Neutrophil (primary cell): ENCODE data around the gene ACO1.

Experiments
- H3K27ac ChIP-seq: fragments of 200-600 bp; sonication (generic); 2 replicates; pipeline ENCODE4 v1.5.1; 2016; ENCODE audit warnings: mild to moderate bottlenecking, moderate library complexity
- H3K27me3 ChIP-seq: fragments of 200-600 bp; sonication (generic); 2 replicates; pipeline ENCODE4 v1.6.0; 2016; ENCODE audit warnings: mild to moderate bottlenecking
- H3K36me3 ChIP-seq: fragments of 200-600 bp; sonication (generic); 2 replicates; pipeline ENCODE4 v1.5.1; 2017
- H3K4me1 ChIP-seq, 2 experiments: fragments of 200-600 bp in 1 of 2; sonication (generic) in 1 of 2; 1 replicate in 1 of 2; 2 replicates in 1 of 2; pipeline versions ENCODE4 v1.5.1 to v1.6.1; 2013 to 2016; ENCODE audit warnings: low read depth in 1 of 2, low read length in 1 of 2, mild to moderate bottlenecking in 1 of 2, moderate library complexity in 1 of 2; ENCODE audit not compliant: control insufficient read depth in 1 of 2, insufficient read depth in 1 of 2
- H3K4me3 ChIP-seq, 2 experiments: fragments of 200-600 bp in 1 of 2; sonication (generic) in 1 of 2; 1 replicate in 1 of 2; 2 replicates in 1 of 2; pipeline ENCODE4 v1.5.1; 2013 to 2016; ENCODE audit warnings: low read depth in 1 of 2, low read length in 1 of 2, mild to moderate bottlenecking in 1 of 2, moderate library complexity in 1 of 2
- H3K9me3 ChIP-seq: fragments of 200-600 bp; sonication (generic); 2 replicates; pipeline ENCODE4 v1.5.1; 2016
- TF ChIP-seq, protein P1 (sequence below): fragments of 200-600 bp; sonication (generic); IDR thresholded peaks from 2 replicates; pipeline ENCODE4 v1.5.1; 2016; ENCODE audit warnings: antibody characterized with exemption

The ACO1 gene

DNA sequence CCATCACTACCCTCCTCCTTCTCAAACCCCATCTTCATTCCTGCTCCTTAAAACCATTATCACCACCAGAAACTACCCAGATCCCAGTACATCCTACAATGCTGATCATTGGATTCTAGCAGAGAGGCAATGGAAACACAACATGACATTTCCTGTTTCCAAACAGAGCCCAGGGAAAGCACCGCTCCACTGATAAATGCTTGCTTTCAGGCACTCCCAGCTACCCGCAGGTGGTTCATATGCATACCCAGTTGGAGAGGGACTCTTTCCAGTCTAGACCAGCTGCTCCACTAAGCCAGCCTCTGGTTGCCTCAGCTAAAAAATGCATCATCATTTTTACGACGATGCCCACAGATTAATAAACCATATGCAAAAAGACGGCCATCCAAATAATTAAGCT, 39.2 kb upstream of the ACO1 start:
- no peaks in the 10 kb centered on the region for H3K27me3 ChIP-seq
- no peaks in the 10 kb centered on the region for H3K4me1 ChIP-seq
- H3K9me3 ChIP-seq, result no peaks in the 10 kb centered on the region
- no peaks in the 10 kb centered on the region for H3K36me3 ChIP-seq
- TF ChIP-seq, protein P1, sequence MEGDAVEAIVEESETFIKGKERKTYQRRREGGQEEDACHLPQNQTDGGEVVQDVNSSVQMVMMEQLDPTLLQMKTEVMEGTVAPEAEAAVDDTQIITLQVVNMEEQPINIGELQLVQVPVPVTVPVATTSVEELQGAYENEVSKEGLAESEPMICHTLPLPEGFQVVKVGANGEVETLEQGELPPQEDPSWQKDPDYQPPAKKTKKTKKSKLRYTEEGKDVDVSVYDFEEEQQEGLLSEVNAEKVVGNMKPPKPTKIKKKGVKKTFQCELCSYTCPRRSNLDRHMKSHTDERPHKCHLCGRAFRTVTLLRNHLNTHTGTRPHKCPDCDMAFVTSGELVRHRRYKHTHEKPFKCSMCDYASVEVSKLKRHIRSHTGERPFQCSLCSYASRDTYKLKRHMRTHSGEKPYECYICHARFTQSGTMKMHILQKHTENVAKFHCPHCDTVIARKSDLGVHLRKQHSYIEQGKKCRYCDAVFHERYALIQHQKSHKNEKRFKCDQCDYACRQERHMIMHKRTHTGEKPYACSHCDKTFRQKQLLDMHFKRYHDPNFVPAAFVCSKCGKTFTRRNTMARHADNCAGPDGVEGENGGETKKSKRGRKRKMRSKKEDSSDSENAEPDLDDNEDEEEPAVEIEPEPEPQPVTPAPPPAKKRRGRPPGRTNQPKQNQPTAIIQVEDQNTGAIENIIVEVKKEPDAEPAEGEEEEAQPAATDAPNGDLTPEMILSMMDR, result no peak
- H3K27ac ChIP-seq, result no peak overlapping the region
- no peak overlapping the region for H3K4me3 ChIP-seq

DNA sequence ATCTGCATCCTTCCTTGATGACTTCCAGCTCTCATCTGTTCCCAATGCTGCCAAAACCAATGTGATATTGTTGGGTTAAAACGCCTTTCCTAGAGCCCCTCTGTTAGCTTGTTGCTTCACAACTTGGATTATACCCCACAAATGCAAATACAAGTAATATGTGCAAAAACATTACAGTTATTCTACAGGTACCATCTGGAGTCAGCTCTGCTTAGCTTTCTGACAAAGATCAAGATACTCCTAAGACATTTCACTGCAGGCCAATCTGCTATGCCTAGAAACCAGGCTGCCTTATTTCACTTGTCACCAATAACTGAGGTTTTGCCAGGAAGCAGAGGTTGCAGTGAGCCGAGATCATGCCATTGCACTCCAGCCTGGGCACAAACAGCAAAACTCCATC, 36.9 kb upstream of the ACO1 start:
- Histone ChIP-seq H3K27ac (no peak overlapping the region), H3K36me3 (no peaks in the 10 kb centered on the region), H3K4me1 (no peaks in the 10 kb centered on the region), H3K27me3 (no peaks in the 10 kb centered on the region), H3K9me3 (no peaks in the 10 kb centered on the region), H3K4me3 (no peak overlapping the region)
- TF ChIP-seq, protein P1, result no peak

DNA sequence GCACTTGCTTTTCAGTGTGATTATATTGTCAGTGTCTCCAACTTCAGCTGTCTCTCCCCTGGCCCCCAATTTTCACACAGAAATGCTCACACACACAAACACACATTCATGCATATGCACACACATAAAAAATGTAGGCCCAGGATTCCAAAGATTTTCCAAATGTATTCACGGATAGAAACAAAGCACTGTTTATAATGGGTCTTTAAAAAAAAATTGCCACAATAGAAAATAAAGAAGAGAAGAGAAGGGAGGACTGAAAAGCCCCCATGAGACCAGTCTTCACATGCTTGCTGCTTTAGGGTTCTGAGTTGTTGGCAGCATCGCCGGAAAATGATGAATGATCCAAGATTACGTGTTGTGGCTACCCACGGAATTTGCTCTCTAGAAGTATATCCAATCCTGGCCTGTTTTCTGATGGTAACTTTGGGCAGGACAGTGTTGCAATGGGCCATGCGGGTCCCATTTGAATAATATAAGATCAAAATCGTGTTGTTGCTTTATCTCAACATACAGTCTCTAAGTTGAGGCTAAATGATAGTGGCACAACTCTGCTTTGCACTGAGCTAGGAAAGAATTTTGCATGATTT, 36.2 kb upstream of the ACO1 start:
- TF ChIP-seq, protein P1, result no peak
- no peak overlapping the region for H3K27ac ChIP-seq

DNA sequence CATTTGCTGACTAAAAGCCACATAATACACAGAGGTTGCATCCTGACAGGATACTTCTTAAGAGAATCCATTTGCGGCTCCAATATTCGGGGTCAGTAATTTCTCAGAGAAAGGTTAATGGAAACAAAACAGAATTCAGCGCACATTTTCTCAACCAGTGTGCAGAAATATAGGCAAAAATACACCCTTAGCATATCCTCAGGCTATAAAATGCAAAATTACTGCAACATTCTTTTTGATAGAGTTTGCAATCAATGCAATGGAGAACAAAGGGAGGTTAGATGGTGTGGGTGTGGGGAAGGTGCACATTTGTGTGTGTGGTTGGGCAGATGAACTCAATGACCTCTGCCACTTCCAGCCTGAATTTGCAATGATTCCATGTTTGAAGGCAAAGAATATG, 35.4 kb upstream of the ACO1 start:
- Histone ChIP-seq H3K36me3 (no peaks in the 10 kb centered on the region), H3K9me3 (no peaks in the 10 kb centered on the region), H3K4me3 (no peak overlapping the region), H3K27me3 (no peaks in the 10 kb centered on the region), H3K4me1 (no peaks in the 10 kb centered on the region), H3K27ac (no peak overlapping the region)
- TF ChIP-seq, protein P1, result no peak

More for the DNA sequence above, 36.2 kb upstream of the ACO1 start:
- Histone ChIP-seq H3K4me1 (no peaks in the 10 kb centered on the region), H3K4me3 (no peak overlapping the region), H3K36me3 (no peaks in the 10 kb centered on the region), H3K27me3 (no peaks in the 10 kb centered on the region), H3K9me3 (no peaks in the 10 kb centered on the region)

DNA sequence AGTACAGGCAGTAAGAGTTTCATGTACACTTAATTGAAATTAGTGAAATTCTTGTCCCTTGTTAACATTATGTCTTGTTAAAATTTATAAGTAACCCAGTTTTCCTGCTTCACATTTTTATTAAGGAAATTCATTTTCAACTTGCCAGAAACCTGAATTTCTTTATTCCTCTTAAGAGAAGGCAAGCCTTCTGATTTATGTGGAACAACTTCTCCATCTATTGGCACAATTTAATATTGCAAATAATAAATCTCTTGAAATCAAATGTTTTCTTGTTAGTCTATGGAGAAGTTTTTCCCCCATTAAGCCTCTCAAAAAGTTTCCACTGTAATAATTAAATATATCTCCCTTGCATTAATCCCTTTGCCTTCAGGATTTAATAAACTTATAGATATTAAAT, 33.8 kb upstream of the ACO1 start:
- Histone ChIP-seq H3K27ac (no peak overlapping the region), H3K4me3 (no peak overlapping the region)

More for the DNA sequence above, 33.8 kb upstream of the ACO1 start:
- TF ChIP-seq, protein P1, result no peak
- no peaks in the 10 kb centered on the region for H3K36me3 ChIP-seq
- H3K27me3 ChIP-seq, result no peaks in the 10 kb centered on the region
- H3K9me3 ChIP-seq, result no peaks in the 10 kb centered on the region
- H3K4me1 ChIP-seq, result no peaks in the 10 kb centered on the region
